Smooth muscle cell of the brain vasculature (primary cell): ENCODE measurements around the gene SEPTIN14.
"Not testable (repeated sequence)": the region's sequence is repeated elsewhere in the genome, so short reads cannot be mapped to it uniquely, and the experiment has no call there.

ENCODE experiments used
- DNase-seq: peaks from one replicate; pipeline ENCODE4 v3.0.0-alpha.2; 2012; ENCODE audit warnings: low read depth, low spot score

SEPTIN14 gene

GRCh38 chr7:55784151-55784550 lies 78.4 kb downstream of the SEPTIN14 start:
- no peak for DNase-seq

- DNase-seq: no peak
Observed at GRCh38 chr7:55778631-55779030, 83.9 kb downstream of the SEPTIN14 start.

- no peak for DNase-seq
Observed at GRCh38 chr7:55776196-55776595, 86.4 kb downstream of the SEPTIN14 start.

GRCh38 chr7:55775051-55775420 lies 87.5 kb downstream of the SEPTIN14 start:
- no peak for DNase-seq

GRCh38 chr7:55774327-55775050 lies 88.1 kb downstream of the SEPTIN14 start:
- no peak for DNase-seq

- no peak for DNase-seq
Observed at GRCh38 chr7:55770778-55771177, 91.8 kb downstream of the SEPTIN14 start.

- DNase-seq: not testable (repeated sequence)
Observed at GRCh38 chr7:55753274-55753862, 109.2 kb downstream of the SEPTIN14 start.

- DNase-seq: not testable (repeated sequence)
Observed at GRCh38 chr7:55744706-55745105, 117.8 kb downstream of the SEPTIN14 start.
